HepG2 (cell line): ENCODE results near the gene SYNJ2. TPM values are rescaled to one million over a fixed set of nuclear protein-coding genes. Genes with fewer than 3 reads are reported as not detected.

Source experiments
- ATAC-seq: fragments of 200-7000 bp; cut with Tn5 transposase; 3 replicates; pipeline ENCODE4 v1.9.1; 2020; ENCODE audit warnings: mild to moderate bottlenecking, moderate library complexity
- BruUV-seq: library from RNA; stranded (reverse); fragments of 400-500 nt; replicated peaks from 2 replicates; lab custom pipeline; 2021; lab: Mats Ljungman, UMichigan
- CTCF ChIA-PET: fragments of 300-600 bp; formaldehyde crosslinking; extraction: SDS; loops from one replicate; lab custom pipeline; 2021; ENCODE audit warnings: low total read pairs, inconsistent platforms, low intra/inter-chr PET ratio; lab: Yijun Ruan, JAX
- POLR2A ChIA-PET: fragments of 350-600 bp; sonication (Branson Sonifier 250); formaldehyde crosslinking; loops from one replicate; lab custom pipeline; 2020; ENCODE audit warnings: antibody characterized with exemption, inconsistent platforms; lab: Yijun Ruan, JAX
- DNase-seq: peaks from one replicate; pipeline ENCODE4 v3.0.0-alpha.2; 2015; ENCODE audit warnings: low spot score
- FAIRE-seq: peaks from 3 replicates; lab custom pipeline; 2011; peaks lifted over from hg19 to GRCh38; lab: Jason Lieb, UNC
- H2AFZ ChIP-seq: one replicate; pipeline ENCODE4 v1.6.1; 2011; ENCODE audit warnings: low read length, inconsistent platforms
- H3K27ac ChIP-seq: fragments of 300-600 bp; 3 replicates; pipeline ENCODE4 v1.8.0; 2011; ENCODE audit warnings: mixed run types, mild to moderate bottlenecking, mixed read lengths, low read length, inconsistent platforms; ENCODE audit not compliant: insufficient read depth; ENCODE audit errors: extremely low read length
- H3K27me3 ChIP-seq, 2 experiments: fragments of 200-600 bp in 1 of 2; 2 replicates in 1 of 2; 3 replicates in 1 of 2; pipeline versions ENCODE4 v1.6.0 to v1.8.0; 2011; ENCODE audit warnings: low read length in 2 of 2, mild to moderate bottlenecking in 2 of 2, moderate library complexity in 2 of 2, inconsistent platforms in 1 of 2; ENCODE audit not compliant: insufficient read depth in 2 of 2, control insufficient read depth in 1 of 2
- H3K36me3 ChIP-seq, 2 experiments: fragments of 200-600 bp in 1 of 2; replicated peaks in 1 of 2; 2 replicates in 1 of 2; 3 replicates in 1 of 2; pipeline versions ENCODE4 v1.5.1 to v1.8.0; 2011; ENCODE audit warnings: low read length in 2 of 2, inconsistent platforms in 1 of 2; ENCODE audit not compliant: insufficient read depth in 2 of 2, control insufficient read depth in 1 of 2
- H3K4me1 ChIP-seq: 2 replicates; pipeline ENCODE4 v1.5.1; 2012; ENCODE audit warnings: low read length, inconsistent platforms; ENCODE audit not compliant: insufficient read depth
- H3K4me2 ChIP-seq: 2 replicates; pipeline ENCODE4 v1.6.0; 2011; ENCODE audit warnings: low read depth, low read length, inconsistent platforms
- H3K4me3 ChIP-seq, 3 experiments: fragments of 200-600 bp in 1 of 3; sonication (generic), shearing (Covaris generic) in 1 of 3; replicated peaks in 1 of 3; 2 replicates each; pipeline ENCODE4 v1.5.1; 2011 to 2016; ENCODE audit warnings: low read length in 3 of 3, inconsistent platforms in 2 of 3, low read depth in 2 of 3, mild to moderate bottlenecking in 2 of 3, control low read depth in 1 of 3, mixed read lengths in 1 of 3; ENCODE audit not compliant: insufficient read depth in 1 of 3
- H3K79me2 ChIP-seq: one replicate; pipeline ENCODE4 v1.6.1; 2011; ENCODE audit warnings: low read length, inconsistent platforms; ENCODE audit not compliant: insufficient read depth
- H3K9ac ChIP-seq: 2 replicates; pipeline ENCODE4 v1.6.0; 2011; ENCODE audit warnings: mild to moderate bottlenecking, low read depth, low read length, inconsistent platforms; ENCODE audit not compliant: insufficient read depth
- H3K9me3 ChIP-seq: 2 replicates; pipeline ENCODE4 v1.5.1; 2012; ENCODE audit warnings: mild to moderate bottlenecking, low read length
- H4K20me1 ChIP-seq: 2 replicates; pipeline ENCODE4 v1.6.0; 2011; ENCODE audit warnings: inconsistent platforms, mild to moderate bottlenecking, low read length, moderate library complexity; ENCODE audit not compliant: insufficient read depth
- ARNT ChIP-seq: fragments of 450-650 bp; IDR thresholded peaks from 2 replicates; pipeline ENCODE4 v1.6.1; 2017
- PAXIP1 ChIP-seq: sonication (generic); formaldehyde crosslinking; conservative IDR thresholded peaks from 2 replicates; pipeline ENCODE4 v1.4.0; 2020; ENCODE audit warnings: mild to moderate bottlenecking, missing genetic modification reagents, moderate library complexity
- SP5 ChIP-seq: IDR thresholded peaks from 2 replicates; pipeline ENCODE4 v1.6.1; 2016; ENCODE audit warnings: low read depth, borderline replicate concordance
- TBX3 ChIP-seq: fragments of 450-650 bp; IDR thresholded peaks from 2 replicates; pipeline ENCODE4 v1.6.1; 2017; ENCODE audit warnings: antibody characterized with exemption, mild to moderate bottlenecking, inconsistent platforms, borderline replicate concordance
- TCF12 ChIP-seq, 2 experiments: fragments of 450-650 bp in 1 of 2; sonication (generic) in 1 of 2; formaldehyde crosslinking in 1 of 2; IDR thresholded peaks; 2 replicates each; pipeline versions ENCODE4 v1.6.1 to v1.8.0; 2017 to 2022; ENCODE audit warnings: antibody characterized with exemption in 1 of 2, mild to moderate bottlenecking in 1 of 2, missing genetic modification reagents in 1 of 2, moderate library complexity in 1 of 2
- ZNF3 ChIP-seq: IDR thresholded peaks from 2 replicates; pipeline ENCODE4 v1.7.0; 2017; ENCODE audit warnings: inconsistent platforms
- ZNF589 ChIP-seq: sonication (generic); formaldehyde crosslinking; conservative IDR thresholded peaks from 2 replicates; pipeline ENCODE4 v1.8.0; 2022; ENCODE audit warnings: mild to moderate bottlenecking, moderate library complexity, missing genetic modification reagents
- ZNF639 ChIP-seq: conservative IDR thresholded peaks from 2 replicates; pipeline ENCODE4 v1.6.1; 2018; ENCODE audit warnings: missing genetic modification reagents
- ZNF780A ChIP-seq: sonication (generic); formaldehyde crosslinking; IDR thresholded peaks from 2 replicates; pipeline ENCODE4 v1.8.0; 2022; ENCODE audit warnings: mild to moderate bottlenecking, missing genetic modification reagents, moderate library complexity
- ZSCAN9 ChIP-seq: IDR thresholded peaks from 2 replicates; pipeline ENCODE4 v1.6.1; 2016; ENCODE audit warnings: borderline replicate concordance
- WGBS: methylation state at CpG from one replicate; pipeline ENCODE4 v1.1.6; 2017; ENCODE audit warnings: low lambda C conversion rate; 5-methylcytosine and 5-hydroxymethylcytosine counted together
- in situ Hi-C: cut with HindIII; loops from 2 replicates; pipeline ENCODE4 v1.10.0; 2017; ENCODE audit warnings: low pct_unique_long_range_greater_than_20kb; ENCODE audit not compliant: extremely low pct_ligation_motif_present
- intact Hi-C: fragments of 100-400 bp; cut with micrococcal nuclease; formaldehyde crosslinking; loops from one replicate; pipeline ENCODE4 v1.10.0; 2022; ENCODE audit not compliant: unreplicated experiment
- polyA plus RNA-seq, 8 experiments: library from polyadenylated mRNA; depleted of rRNA in 3 of 8; stranded (reverse) in 7 of 8; unstranded in 1 of 8; fragments of >200 nt; fragmentation: Illumina TruSeq in 4 of 8; extraction: Trizol in 4 of 8; gene quantifications; 2 replicates each; pipeline versions ENCODE4 v1.2.1 to v1.2.3, GENCODE V29; 2011 to 2016; ENCODE audit warnings: low read depth in 4 of 8, missing spikeins in 1 of 8, mixed read lengths in 1 of 8; ENCODE audit not compliant: insufficient read depth in 1 of 8
- total RNA-seq, 5 experiments: library from RNA; depleted of rRNA; stranded (reverse); fragments of >200 nt; fragmentation: Illumina TruSeq; extraction: Trizol; gene quantifications; 2 replicates each; pipeline ENCODE4 v1.2.3, GENCODE V29; 2016; ENCODE audit warnings: low read depth in 1 of 5

The SYNJ2 gene
- total and polyA plus RNA-seq, 2 of the 13 experiments (the other 11 are each of a cell fraction or from before 2014, with no cell fraction given) = 39.1 to 57.6 TPM

GRCh38 chr6:158115508-158115907 lies 133.8 kb downstream of the SYNJ2 start:
- no TSS peak for BruUV-seq
- ChIA-PET POLR2A (no interaction called here), CTCF (no interaction called here)
- ATAC-seq (peak; percentile 71), FAIRE-seq (no peak), DNase-seq (no peak)
- Histone ChIP-seq H3K27ac (no peak overlapping the region), H3K4me1 (no peaks in the 10 kb centered on the region), H4K20me1 (no peaks in the 10 kb centered on the region), H3K4me2 (no peak overlapping the region), H3K9me3 (no peaks in the 10 kb centered on the region), H3K4me3 (no peak overlapping the region), H3K27me3 (no peaks in the 10 kb centered on the region), H3K79me2 (no peaks in the 10 kb centered on the region), H3K9ac (no peak overlapping the region), H3K36me3 (peaks cover 0 to 7% of the 10 kb centered on the region in 2 experiments; a peak in 4 of 5 replicates), H2AFZ (no peak overlapping the region)
- in situ Hi-C loops (no loop called here), intact Hi-C loops (no loop called here)
- 97% methylated on average over 6 of the region's 6 CpGs for WGBS
- TF ChIP-seq ZNF3 (CRISPR knock-in tag) (no peak), PAXIP1 (CRISPR knock-in tag) (no peak), SP5 (CRISPR knock-in tag) (no peak)

GRCh38 chr6:158118886-158119285 lies 137.2 kb downstream of the SYNJ2 start:
- Histone ChIP-seq H3K4me3 (no peak overlapping the region), H3K27me3 (no peaks in the 10 kb centered on the region), H3K4me2 (no peak overlapping the region), H3K79me2 (no peaks in the 10 kb centered on the region), H3K36me3 (peaks cover 0 to 2% of the 10 kb centered on the region in 2 experiments; a peak in 3 of 5 replicates), H3K9me3 (no peaks in the 10 kb centered on the region), H3K27ac (no peak overlapping the region), H3K9ac (no peak overlapping the region), H3K4me1 (peaks cover 10% of the 10 kb centered on the region), H2AFZ (no peak overlapping the region), H4K20me1 (no peaks in the 10 kb centered on the region)
- POLR2A ChIA-PET = no interaction called here
- ATAC-seq = no peak
- FAIRE-seq = no peak
- intact Hi-C loops = no loop called here
- DNase-seq = no peak
- in situ Hi-C loops = no loop called here
- BruUV-seq = no TSS peak
- CTCF ChIA-PET = no interaction called here
- 97% methylated on average over 3 of the region's 3 CpGs for WGBS
- TF ChIP-seq TCF12 (IDR thresholded peaks at IDR 0.05) (no peak), TCF12 (CRISPR knock-in tag; IDR thresholded peaks at IDR 0.05) (no peak), ZNF589 (CRISPR knock-in tag) (no peak), ZNF639 (CRISPR knock-in tag) (no peak), TBX3 (no peak), ZNF3 (CRISPR knock-in tag) (no peak), ZSCAN9 (no peak), ARNT (no peak), ZNF780A (CRISPR knock-in tag) (no peak)
